ENCODE data around the gene COL5A2.

The COL5A2 gene

GRCh38 chr2:189095101-189095500 is 84.5 kb downstream of the COL5A2 start:
- DNase-seq, result no peak

DNA sequence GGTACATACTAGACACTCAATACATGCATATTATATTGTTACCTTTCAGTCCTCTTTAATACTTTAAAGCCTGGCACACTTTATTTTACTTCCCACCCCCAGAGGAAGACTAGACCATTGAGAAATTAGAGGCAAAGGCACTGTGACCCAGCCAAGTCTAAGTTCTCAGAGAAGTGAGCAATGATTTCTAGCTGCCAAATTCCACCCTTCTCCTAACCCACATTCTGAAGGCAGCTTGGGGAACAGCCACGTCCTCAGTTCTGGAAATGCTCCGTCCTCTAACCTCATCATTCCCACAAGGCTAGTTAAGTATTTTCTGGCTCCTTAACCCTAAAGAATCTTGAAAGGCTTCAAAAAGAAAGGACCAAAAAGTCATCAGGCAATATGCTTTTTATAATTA is 86.6 kb downstream of the COL5A2 start:
- DNase-seq, result no peak

GRCh38 chr2:189091253-189091652 is 88.3 kb downstream of the COL5A2 start:
- DNase-seq, result no peak

- DNase-seq, result no peak
Observed at GRCh38 chr2:189088591-189089205, 90.9 kb downstream of the COL5A2 start.

DNA sequence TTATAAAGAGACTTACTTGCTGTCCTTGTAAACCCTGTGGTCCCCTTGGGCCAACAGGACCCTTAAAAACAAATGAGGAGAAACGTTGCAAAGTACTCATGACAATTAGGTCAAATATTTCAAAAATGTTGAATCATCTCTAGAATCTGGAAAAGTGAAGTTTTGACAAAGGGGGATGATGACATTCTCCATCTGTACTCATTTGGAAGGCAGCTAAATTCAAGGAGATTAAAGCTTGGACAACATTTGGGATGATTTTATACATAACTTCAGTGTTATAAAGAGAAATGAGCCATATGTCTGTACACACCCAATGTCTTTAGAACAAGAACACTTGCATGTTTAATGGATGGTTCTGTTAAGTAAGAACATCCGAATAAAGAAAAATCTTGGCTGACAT is 92.9 kb downstream of the COL5A2 start:
- DNase-seq, result no peak

DNA sequence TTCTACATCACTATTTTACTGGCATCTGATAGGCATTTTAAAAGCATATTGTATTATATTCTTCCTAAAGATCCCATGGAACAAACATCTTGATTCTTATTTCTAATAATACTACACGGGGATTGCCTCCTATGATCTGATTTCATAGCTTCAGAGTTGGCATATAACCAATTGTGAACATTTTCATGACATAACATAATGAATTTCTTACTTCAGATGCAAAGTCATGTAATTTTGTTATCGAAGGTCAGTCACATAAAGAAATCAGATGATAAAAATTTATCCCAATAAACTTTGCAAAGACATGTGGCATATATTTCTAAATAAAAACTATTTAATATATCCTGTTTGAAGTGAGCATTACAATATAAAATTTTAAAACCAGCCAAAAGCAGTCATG is 93.3 kb downstream of the COL5A2 start:
- no peak for DNase-seq

DNA sequence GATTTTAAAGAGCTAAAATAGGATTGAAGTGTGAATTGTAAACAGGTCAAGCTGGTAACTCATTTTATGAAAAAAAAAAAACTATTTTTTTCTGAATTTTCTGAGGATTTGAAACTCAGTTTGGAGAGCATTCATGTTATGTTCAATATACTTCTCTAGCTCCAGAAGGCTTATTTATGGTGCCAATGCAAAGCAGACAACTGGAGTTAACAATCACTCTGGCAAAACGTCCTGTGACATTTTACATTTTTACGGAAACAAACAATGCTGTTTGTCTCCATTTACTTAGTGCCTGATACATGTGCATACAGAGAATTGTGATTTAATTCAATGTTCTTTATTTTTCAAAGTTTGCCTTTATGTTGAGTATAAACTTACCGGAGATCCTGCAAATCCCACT is 96.0 kb downstream of the COL5A2 start:
- no peak for DNase-seq

DNA sequence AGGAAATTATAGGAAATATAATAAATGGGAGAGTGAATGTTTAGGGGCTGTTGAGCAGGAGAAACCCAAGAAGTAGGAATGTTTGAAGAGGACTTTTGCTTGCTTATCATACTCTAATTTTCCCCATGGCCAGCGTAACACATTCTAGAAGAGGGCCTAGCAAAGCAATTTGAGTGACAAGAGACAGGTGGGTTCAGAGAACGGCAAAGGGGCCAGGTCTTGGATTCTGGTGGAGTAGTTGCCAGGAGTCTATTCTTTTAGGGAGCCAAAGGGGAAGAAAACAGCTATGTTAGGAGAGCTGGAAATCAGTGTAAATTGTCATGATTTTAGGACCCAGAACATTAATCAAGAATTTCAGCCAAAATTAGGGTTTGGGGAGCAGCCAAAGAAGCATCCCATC is 96.5 kb downstream of the COL5A2 start:
- DNase-seq, result no peak

- no peak for DNase-seq
Observed at GRCh38 chr2:189082376-189082975, 97.1 kb downstream of the COL5A2 start.

GRCh38 chr2:189076572-189076971 is 103.0 kb downstream of the COL5A2 start:
- DNase-seq, result no peak

DNA sequence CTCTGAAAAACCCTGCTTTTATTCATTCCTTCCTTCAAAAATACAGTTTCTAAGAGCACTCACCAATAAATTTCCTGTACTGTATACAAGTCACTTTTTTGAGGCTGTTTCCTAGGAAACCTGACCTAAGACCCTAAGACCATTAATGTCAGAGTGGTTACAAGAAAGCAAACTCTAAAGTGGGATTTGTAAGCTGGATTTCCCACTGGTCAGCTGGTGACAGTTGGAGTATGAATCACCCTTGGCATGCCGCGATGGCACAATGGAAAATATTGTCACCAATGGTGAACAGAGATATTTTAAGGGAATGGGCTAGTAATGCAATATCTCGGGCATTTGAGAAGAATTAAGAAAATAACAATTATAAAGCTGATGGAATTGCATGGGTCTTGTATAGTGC is 103.4 kb downstream of the COL5A2 start:
- DNase-seq, result no peak

GRCh38 chr2:189074506-189074905 is 105.1 kb downstream of the COL5A2 start:
- DNase-seq, result no peak

DNA sequence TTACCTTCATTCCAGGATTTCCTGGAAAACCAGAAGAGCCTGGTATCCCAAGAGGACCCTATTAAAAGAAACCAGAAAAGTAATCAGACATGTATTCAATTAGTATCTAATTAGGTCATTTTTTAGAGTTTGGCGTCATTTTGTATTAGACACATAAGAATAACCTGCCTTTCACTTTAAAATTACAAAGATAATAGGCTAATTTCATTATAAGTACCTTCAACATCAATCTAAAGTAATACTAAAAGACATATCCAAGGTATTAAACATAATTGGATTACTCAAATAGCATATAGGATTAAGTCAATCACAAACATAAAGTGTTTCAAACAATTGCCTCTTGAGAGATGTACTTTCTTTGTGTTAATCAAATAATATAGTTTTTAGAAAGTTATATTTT is 107.5 kb downstream of the COL5A2 start:
- DNase-seq, result no peak

- DNase-seq, result no peak
Observed at GRCh38 chr2:189069855-189070619, 109.5 kb downstream of the COL5A2 start.

DNA sequence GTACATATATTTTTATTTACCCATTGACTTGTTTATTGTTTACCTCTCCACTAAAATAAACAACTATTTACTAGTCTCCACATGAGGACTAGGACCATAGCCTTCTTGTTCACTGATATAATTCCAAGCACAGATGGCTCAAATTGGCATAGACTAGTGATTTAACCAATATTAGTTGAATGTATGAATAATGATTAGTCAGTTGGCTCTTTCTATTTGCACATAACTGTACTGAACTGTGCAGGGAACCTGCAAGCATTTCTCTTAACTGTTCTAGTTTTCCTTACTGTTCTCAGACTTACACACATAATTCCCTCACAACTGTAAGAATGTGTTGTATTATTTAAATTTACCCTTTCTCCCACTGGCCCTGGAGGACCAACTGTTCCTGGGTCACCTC is 113.5 kb downstream of the COL5A2 start:
- no peak for DNase-seq

- DNase-seq, result no peak
Observed at GRCh38 chr2:189060096-189060642, 119.4 kb downstream of the COL5A2 start.

DNA sequence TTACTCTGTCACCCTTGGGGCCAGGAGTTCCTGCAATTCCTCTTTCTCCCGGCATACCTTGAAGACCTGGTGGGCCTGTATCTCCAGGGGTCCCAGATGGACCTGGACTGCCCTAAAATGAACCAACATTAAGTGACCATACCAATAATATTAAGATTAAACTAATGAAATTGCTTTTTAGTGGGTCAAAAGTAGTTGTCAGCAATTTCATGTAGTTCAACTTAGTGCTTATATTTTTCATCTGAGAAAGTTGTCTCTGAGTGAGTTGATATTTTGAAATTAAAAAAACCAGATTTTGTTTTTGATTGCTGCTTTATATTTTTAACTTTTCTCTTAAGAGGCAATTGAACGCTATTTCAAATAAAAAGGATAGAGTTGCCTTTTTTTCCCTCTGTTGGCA is 122.2 kb downstream of the COL5A2 start:
- no peak for DNase-seq

DNA sequence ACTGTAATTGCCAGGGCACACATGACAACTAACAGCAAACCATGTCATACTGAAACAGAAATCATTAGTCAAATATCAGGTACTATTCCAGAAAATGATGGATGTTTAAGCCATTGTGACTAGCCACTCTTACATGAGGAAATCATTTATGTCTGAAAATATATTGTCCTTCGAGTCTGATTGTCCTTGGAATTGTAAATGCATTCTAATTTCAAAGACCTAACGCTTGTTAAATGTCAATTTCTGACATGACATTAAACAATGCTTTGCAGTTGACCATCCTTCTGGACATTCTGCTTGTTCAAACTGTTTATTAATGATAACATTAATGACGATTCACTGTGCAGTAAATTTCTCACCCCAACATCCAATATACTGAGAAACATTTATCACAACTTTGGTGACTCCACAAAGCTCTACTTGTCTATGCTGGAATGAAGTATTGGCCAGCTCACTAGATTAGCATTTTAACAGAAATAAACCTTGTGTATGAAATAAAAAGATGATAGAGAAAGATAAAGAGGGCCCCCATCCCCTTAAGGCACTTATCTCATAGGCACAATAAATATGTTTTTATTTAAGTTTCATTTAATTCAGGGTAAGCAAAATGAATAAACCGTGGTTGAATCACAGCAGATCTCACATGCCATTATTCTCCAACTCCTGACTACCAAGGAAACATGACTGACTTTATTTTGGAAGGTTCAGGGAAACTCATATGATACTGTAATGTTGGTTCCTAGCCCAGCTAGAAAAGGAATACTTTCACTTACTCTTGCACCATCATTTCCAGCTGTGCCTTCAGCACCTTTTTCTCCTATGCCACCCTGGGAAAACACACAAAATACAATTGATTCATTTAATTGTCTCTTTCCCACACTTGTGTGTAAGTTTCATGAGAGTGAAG is 123.1 kb downstream of the COL5A2 start:
- DNase-seq, result no peak

DNA sequence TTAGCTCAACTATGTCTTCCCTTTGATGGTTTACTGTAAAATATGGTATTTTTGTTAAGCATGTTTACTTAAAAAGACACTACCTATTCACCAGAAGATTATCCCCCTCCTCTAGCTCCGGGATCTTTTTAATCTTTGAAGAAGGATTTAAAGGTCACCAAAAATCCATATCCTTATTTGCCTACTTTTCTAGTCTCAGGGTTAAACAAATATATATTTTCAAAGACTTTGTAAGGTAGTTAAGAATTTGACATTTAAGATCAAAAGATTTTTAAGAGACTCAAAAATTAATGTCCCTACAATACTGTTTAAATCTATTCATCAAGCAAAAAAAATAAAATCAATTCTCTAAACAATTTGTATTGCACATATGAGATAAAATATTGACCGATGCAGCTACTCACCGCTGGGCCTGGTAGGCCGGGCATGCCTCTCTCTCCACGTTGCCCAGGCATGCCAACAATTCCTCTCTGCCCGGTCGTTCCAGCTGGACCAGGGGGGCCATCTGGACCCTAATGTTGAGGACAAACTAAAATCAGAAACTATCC is 129.3 kb downstream of the COL5A2 start:
- no peak for DNase-seq

DNA sequence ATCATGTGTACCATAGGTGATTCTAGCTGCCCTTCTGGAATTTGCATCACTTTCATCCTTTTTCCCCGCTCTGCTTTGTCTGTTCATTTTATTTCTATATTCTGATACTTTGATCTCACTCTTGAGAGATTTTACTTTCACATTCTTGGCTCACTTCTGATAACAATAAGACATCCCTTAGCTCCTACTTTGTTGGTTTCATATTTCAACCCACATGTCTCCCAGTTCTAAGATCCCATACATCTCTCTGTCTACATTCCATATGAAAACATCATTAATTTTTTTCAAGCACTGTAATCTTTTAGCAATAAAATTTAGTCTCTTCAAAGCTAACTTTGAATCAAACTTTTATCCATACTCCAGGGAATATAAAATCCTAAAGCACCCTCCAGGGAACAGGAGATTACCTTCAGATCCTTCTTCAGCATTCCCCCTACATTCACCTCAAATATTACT is 129.8 kb downstream of the COL5A2 start:
- no peak for DNase-seq

GRCh38 chr2:189048189-189048588 is 131.4 kb downstream of the COL5A2 start:
- DNase-seq, result no peak

- DNase-seq, result no peak
Observed at GRCh38 chr2:189047171-189047888, 132.2 kb downstream of the COL5A2 start.

Data from cortex of kidney (tissue), 1 donor.